GM12874 (cell line): Measurements from ENCODE around the gene C16orf78.

ENCODE experiments used
- CTCF ChIP-seq: IDR thresholded peaks from 2 replicates; pipeline ENCODE4 v1.5.1; 2011; ENCODE audit warnings: low read depth, mild to moderate bottlenecking, control low read depth, low read length, moderate library complexity; ENCODE audit not compliant: insufficient read depth

The C16orf78 gene

GRCh38 chr16:49356728-49357488, 16.7 kb upstream of the C16orf78 start:
- no peak for TF ChIP-seq CTCF

DNA sequence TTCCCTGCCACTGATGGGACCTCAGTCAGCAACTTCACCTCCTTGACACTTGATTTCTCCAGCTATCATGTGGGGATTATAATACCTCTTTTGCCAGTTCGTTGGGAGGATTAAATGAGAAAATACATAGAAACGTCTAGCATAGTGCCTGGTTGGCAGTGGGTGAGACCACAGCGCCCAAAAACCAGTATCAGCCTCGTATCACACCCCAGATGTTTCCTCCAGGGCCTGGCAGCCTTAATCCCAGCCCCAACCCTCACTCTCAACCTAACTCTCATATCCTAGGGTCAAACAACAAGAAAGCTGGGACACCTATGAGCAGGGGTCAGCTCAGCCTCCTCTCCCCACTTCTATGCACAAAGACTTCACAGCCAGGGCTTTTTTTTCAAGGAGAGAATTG, 14.0 kb upstream of the C16orf78 start:
- TF ChIP-seq CTCF = no peak

DNA sequence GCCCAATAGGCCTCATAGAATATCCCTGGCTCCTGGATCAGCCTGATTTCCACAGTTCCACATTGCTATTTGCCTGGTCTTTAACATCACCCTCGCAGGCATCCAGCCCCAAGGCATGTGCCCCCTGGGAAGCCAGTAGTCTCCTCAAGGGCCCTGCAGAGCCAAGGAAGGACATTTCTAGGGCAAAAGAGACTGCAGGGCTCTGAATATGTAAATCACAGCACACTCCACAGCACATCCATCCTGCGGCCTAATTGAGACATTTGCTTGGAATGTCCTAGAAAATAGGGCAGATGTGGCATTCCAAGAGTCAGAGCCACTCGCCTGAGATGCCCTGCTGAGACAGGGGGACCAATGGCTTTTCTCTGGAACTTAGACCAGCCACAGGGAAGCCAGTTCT, 11.4 kb upstream of the C16orf78 start:
- TF ChIP-seq CTCF = no peak

GRCh38 chr16:49365711-49366509, 7.7 kb upstream of the C16orf78 start:
- no peak for TF ChIP-seq CTCF

- no peak for TF ChIP-seq CTCF
Observed at GRCh38 chr16:49366669-49367068, 6.9 kb upstream of the C16orf78 start.

DNA sequence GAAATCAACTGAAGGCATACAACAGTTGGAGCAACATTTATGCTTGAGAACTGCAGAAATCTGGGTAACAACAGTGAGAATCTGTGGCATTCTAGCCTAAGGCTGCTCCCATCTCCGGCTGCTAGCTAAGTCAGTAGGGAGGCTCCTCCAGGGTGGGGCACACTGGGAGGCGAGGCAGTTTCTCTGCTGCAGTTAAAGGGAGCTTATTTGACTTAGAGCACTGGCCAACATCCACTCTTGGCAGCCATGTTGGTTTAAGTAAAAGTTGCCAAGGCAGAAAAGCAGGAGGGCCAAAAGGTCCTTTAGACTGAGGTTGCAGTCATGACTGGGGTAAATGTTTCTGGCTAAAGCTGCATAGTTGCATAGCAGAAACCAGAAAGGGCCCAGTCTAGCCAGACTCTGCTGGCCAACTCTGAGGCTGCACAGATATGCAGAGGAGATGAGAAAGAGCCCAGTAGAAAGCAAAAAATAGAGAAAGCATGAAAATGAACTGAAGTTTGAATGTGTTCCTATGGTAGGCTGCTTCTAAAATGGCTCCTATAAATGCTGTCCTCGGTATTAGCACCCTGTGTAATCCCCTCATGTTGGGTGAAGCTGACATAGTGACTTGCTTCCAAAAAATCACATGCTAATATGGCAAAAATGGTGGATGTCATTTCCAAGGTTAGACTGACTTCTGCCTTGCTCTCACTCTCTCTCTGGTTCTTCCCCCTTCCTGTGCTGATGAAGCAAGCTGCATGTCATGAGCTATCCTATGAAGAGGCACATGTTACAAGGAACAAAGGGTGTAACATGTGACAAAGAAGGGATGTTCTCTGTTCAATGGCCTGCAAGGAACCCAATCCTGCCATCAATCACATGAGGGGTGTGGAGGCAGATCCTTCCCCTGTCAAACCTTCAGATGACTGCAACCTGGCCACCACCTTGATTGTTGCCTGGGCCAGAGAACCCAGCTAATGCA, 3.7 kb upstream of the C16orf78 start:
- TF ChIP-seq CTCF = no peak

DNA sequence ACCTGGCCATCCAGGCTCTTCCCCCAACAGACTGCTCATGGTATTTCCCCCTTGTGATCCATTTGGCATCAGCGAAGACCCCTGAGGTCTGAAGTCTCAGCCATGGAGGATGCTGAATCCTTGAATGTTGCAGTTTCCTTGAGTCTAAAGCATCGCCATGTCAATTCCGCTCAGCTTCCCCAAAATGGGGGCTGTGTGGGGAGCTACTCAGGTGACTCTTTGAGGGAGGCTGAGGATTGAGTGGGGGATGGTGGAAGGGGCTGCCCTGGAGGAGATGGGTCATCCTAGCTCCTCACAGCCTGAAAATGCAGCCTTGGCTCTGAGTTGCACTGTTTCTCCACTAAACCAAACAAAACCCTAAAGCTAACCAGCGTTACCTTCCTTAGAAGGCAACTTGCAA, 2.6 kb downstream of the C16orf78 start:
- TF ChIP-seq CTCF = no peak
